Activated T-cell treated with anti-CD3 and anti-CD28 coated beads, Interleukin-2, amount 50 U/mL, for 4 hours (primary cell): ENCODE results near the gene CKM. TPM values are rescaled to one million over a fixed set of nuclear protein-coding genes. Genes with fewer than 3 reads are reported as not detected.
"Not testable (repeated sequence)": the region's sequence is repeated elsewhere in the genome, so short reads cannot be mapped to it uniquely, and the experiment has no call there.

Experiments
- ATAC-seq, 2 donors: fragments of 200-7000 bp; cut with Tn5 transposase; one replicate each; pipeline ENCODE4 v1.10.0; 2021
- DNase-seq: peaks from one replicate; pipeline ENCODE4 v3.0.0-alpha.2; 2020
- H3K27me3 Mint-ChIP-seq: one replicate; pipeline ENCODE4 v1.8.0; 2021; ENCODE audit warnings: low read depth, mixed read lengths
- H3K36me3 Mint-ChIP-seq: one replicate; pipeline ENCODE4 v1.8.0; 2022; ENCODE audit warnings: mixed read lengths; ENCODE audit not compliant: insufficient read depth
- H3K4me1 Mint-ChIP-seq: one replicate; pipeline ENCODE4 v1.8.0; 2021; ENCODE audit warnings: low read depth, mixed read lengths
- H3K4me3 Mint-ChIP-seq: one replicate; pipeline ENCODE4 v1.8.0; 2021; ENCODE audit warnings: mild to moderate bottlenecking, moderate library complexity, mixed read lengths
- H3K9me3 Mint-ChIP-seq: one replicate; pipeline ENCODE4 v1.8.0; 2021; ENCODE audit warnings: mixed read lengths
- total RNA-seq, 3 donors: library from RNA; stranded (reverse); gene quantifications; one replicate each; pipeline ENCODE4 v1.2.1, GENCODE V29; 2021

The CKM gene
- total RNA-seq, 3 donors from 2014 or later, result not detected

- no peaks in the 10 kb centered on the region for H3K36me3 Mint-ChIP-seq
- DNase-seq (no peak), ATAC-seq (peak; percentile 20 to 30)
- peaks cover 4% of the 10 kb centered on the region for H3K4me1 Mint-ChIP-seq
- peaks cover 35% of the 10 kb centered on the region for H3K27me3 Mint-ChIP-seq
- H3K4me3 Mint-ChIP-seq, result no peak overlapping the region
- H3K9me3 Mint-ChIP-seq, result no peaks in the 10 kb centered on the region
These were observed 18.3 kb upstream of the CKM start for GRCh38 chr19:45340899-45341453.

- ATAC-seq (peak; percentile 47 to 65), DNase-seq (peak; percentile 25)
- Mint-ChIP-seq H3K27me3 (peaks cover 32% of the 10 kb centered on the region), H3K4me3 (peak within 1 kb of the TSS; percentile 46), H3K36me3 (no peaks in the 10 kb centered on the region), H3K9me3 (no peaks in the 10 kb centered on the region), H3K4me1 (peaks cover 4% of the 10 kb centered on the region)
These were observed 17.7 kb upstream of the CKM start, which contains the start of gene KLC3 for GRCh38 chr19:45340232-45340898. KLC3 (plus strand) TSS chr19:45340750; CDS start chr19:45345542, 4,792 bp downstream.

DNA sequence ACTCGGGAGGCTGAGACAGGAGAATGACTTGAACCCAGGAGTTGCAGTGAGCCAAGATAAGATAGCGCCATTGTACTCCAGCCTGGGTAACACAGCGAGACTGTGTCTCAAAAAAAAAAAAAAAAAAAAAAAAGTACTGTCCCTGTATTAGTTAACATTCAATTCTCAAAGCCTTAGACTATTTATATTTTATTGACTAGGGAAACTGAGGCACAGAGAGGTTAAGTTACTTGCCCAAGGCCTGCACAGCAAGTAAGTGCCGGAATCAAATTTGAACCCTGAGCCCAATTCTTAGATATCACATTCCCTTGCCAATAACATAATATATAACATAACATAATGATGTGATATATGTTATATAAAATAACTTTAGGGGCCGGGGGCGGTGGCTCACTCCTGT, 17.0 kb upstream of the CKM start:
- no peak overlapping the region for H3K4me3 Mint-ChIP-seq
- no peaks in the 10 kb centered on the region for H3K9me3 Mint-ChIP-seq
- no peaks in the 10 kb centered on the region for H3K36me3 Mint-ChIP-seq
- DNase-seq, result no peak
- no peak for ATAC-seq
- H3K4me1 Mint-ChIP-seq, result peaks cover 4% of the 10 kb centered on the region
- H3K27me3 Mint-ChIP-seq, result peaks cover 28% of the 10 kb centered on the region

- Mint-ChIP-seq H3K4me1 (peaks cover 4% of the 10 kb centered on the region), H3K4me3 (no peak overlapping the region), H3K9me3 (no peaks in the 10 kb centered on the region), H3K27me3 (peaks cover 22% of the 10 kb centered on the region), H3K36me3 (no peaks in the 10 kb centered on the region)
- DNase-seq (no peak), ATAC-seq (no peak)
These were observed 14.1 kb upstream of the CKM start for GRCh38 chr19:45336696-45337251.

GRCh38 chr19:45334881-45335280, 12.2 kb upstream of the CKM start:
- not testable (repeated sequence) for H3K9me3 Mint-ChIP-seq
- peaks cover 18% of the 10 kb centered on the region for H3K27me3 Mint-ChIP-seq

DNA sequence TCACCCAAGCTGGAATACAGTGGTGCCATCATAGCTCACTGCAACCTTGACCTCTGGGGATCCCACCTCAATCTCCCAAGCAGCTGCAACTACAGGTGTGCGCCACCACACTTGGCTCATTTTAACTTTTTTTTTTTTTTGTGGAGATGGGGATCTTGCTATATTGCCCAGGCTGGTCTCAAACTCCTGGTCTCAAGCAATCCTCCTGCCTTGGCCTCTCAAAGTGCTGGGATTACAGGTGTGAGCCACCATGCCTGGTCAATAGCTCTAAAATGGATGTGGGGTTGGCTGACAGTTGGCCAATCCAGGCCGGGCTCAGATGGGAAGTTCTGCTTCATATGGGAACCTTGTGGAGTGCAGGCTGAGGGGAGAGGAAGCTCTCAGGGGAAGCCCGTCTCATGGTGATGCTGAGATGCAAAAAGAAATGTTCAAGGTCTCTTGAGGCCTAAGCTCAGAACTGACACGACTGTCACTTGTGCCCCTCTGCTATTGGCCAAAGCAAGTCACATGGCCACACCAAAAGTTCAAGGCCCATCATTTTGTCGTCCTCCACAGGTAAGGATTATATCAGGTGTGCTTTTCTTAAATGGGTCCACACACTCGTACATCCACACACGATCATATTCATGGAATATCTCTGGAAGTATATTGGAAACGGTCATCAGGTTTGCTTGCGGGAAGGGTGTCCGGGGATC, 11.1 kb upstream of the CKM start:
- DNase-seq (no peak), ATAC-seq (no peak)
- no peaks in the 10 kb centered on the region for H3K4me1 Mint-ChIP-seq
- H3K27me3 Mint-ChIP-seq, result peaks cover 9% of the 10 kb centered on the region
- H3K4me3 Mint-ChIP-seq, result no peak overlapping the region
- H3K36me3 Mint-ChIP-seq, result no peaks in the 10 kb centered on the region
- no peaks in the 10 kb centered on the region for H3K9me3 Mint-ChIP-seq

More at GRCh38 chr19:45334881-45335280, 12.2 kb upstream of the CKM start:
- not testable (repeated sequence) for H3K4me1 Mint-ChIP-seq, H3K4me3 Mint-ChIP-seq, H3K36me3 Mint-ChIP-seq, ATAC-seq, DNase-seq

DNA sequence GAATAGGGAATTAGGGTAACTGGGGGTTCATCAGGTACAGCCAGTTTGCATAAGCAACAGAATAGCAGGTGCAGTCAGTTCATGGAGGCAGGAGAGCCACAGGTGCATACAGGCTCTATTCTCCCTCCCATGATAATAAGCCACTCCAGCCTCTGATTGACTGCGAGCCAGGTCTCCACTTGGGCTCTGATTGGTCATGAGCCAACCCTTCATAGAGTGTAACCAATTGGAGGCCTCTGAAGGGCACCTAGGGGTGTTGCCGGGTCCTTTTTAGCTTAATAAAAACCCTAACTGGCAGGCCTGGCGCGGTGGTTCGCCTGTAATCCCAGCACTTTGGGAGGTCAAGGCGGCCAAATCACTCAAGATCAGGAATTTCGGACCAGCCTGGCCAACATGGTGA, 8.7 kb upstream of the CKM start:
- Mint-ChIP-seq H3K4me1 (no peaks in the 10 kb centered on the region), H3K9me3 (no peaks in the 10 kb centered on the region), H3K27me3 (peaks cover 4% of the 10 kb centered on the region), H3K36me3 (no peaks in the 10 kb centered on the region), H3K4me3 (no peak overlapping the region)
- no peak for DNase-seq
- no peak for ATAC-seq

DNA sequence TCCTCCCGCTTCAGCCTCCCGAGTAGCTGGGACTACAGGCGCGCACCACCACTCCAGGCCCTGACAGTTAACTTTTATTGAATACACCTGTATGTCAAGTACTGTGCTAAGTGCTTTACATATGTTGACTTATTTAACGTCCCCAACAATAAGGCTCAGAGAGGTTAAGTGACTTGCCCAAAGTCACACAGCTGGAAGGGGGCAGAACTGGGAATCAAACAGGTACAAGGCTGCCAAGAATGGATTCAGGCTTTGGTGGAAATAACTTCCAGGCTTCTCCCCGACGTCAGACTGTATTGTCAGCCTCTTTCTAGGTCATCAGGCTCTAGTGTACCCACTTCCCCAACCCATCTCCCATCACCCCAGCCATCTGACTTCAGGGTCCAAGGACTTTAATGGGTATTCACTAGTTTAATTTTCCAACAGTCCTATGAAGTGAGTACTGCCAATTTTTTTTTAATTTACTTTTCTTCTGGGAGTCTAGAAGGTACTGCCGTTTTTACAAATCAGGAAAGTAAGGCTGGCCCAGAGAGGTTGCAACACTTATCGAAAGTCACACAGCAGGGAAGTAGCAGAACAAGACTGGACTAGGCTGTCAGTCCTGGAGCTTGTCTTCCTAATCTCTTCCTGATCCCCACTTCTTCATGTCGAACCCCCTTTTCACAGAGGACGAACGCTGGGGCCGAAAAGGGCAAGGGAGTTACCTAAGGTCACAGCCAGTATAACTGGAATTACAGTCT, 4.9 kb upstream of the CKM start:
- no peaks in the 10 kb centered on the region for H3K4me1 Mint-ChIP-seq
- peaks cover 19% of the 10 kb centered on the region for H3K27me3 Mint-ChIP-seq
- H3K9me3 Mint-ChIP-seq, result no peaks in the 10 kb centered on the region

GRCh38 chr19:45324349-45324907, 1.8 kb upstream of the CKM start:
- no peak for ATAC-seq
- H3K36me3 Mint-ChIP-seq, result no peaks in the 10 kb centered on the region
- peaks cover 29% of the 10 kb centered on the region for H3K27me3 Mint-ChIP-seq
- H3K9me3 Mint-ChIP-seq, result no peaks in the 10 kb centered on the region
- no peak overlapping the region for H3K4me3 Mint-ChIP-seq
- H3K4me1 Mint-ChIP-seq, result no peaks in the 10 kb centered on the region
- DNase-seq, result no peak

More for the DNA sequence above, 4.9 kb upstream of the CKM start:
- Mint-ChIP-seq H3K4me3 (no peak overlapping the region), H3K36me3 (no peaks in the 10 kb centered on the region)
- DNase-seq (no peak), ATAC-seq (no peak)

DNA sequence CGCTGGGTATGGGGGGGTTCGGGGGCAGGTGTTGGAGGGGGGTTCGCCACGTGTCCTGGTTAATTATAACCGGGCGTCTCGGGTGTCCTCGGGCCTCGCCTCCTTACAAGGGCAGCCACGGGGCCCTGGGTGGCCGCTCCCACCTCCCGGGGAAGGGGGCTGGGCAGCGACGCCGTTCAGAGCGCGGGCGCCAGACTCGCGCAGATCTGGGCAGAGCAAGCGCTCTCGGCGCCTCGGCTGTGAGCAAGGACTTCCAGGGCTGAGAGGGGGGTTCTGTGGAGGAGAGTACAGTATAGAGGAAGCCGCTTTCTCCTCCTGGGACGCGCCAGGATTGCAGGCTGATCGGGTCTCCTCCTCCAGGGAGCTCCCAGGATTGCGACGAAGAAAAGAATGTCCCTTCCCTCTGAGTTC, 1.0 kb upstream of the CKM start:
- Mint-ChIP-seq H3K4me1 (no peaks in the 10 kb centered on the region), H3K36me3 (no peaks in the 10 kb centered on the region), H3K4me3 (no peak overlapping the region), H3K9me3 (no peaks in the 10 kb centered on the region), H3K27me3 (peaks cover 32% of the 10 kb centered on the region)
- peak in 1 of 2 donors; percentile 36 for ATAC-seq
- no peak for DNase-seq

DNA sequence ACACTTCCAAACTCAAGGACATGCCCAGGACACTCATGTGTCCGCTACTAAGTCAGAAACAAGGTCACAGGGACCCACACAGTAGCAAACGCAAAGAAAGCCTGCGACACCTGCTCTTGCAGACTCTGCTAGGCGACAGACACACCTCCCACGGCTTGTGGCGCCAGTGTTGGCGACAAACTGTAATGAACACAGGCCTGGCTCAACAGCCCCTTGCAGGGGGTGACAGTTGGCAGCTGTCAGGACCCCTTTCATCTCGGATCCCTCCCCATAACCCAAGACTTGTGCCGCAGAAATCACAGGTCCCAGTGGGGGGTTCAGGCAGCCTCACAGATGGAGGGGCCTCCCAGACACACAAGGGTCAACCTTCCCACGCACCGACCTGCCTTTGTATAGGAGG, 364 bp downstream of the CKM start:
- DNase-seq (no peak), ATAC-seq (no peak)
- H3K4me1 Mint-ChIP-seq, result no peaks in the 10 kb centered on the region
- H3K4me3 Mint-ChIP-seq, result no peak overlapping the region
- no peaks in the 10 kb centered on the region for H3K9me3 Mint-ChIP-seq
- no peaks in the 10 kb centered on the region for H3K36me3 Mint-ChIP-seq
- peaks cover 44% of the 10 kb centered on the region for H3K27me3 Mint-ChIP-seq

GRCh38 chr19:45321848-45322247, 827 bp downstream of the CKM start:
- no peaks in the 10 kb centered on the region for H3K36me3 Mint-ChIP-seq
- ATAC-seq (no peak), DNase-seq (no peak)
- H3K27me3 Mint-ChIP-seq, result peaks cover 46% of the 10 kb centered on the region
- no peak overlapping the region for H3K4me3 Mint-ChIP-seq
- no peaks in the 10 kb centered on the region for H3K9me3 Mint-ChIP-seq
- no peaks in the 10 kb centered on the region for H3K4me1 Mint-ChIP-seq

DNA sequence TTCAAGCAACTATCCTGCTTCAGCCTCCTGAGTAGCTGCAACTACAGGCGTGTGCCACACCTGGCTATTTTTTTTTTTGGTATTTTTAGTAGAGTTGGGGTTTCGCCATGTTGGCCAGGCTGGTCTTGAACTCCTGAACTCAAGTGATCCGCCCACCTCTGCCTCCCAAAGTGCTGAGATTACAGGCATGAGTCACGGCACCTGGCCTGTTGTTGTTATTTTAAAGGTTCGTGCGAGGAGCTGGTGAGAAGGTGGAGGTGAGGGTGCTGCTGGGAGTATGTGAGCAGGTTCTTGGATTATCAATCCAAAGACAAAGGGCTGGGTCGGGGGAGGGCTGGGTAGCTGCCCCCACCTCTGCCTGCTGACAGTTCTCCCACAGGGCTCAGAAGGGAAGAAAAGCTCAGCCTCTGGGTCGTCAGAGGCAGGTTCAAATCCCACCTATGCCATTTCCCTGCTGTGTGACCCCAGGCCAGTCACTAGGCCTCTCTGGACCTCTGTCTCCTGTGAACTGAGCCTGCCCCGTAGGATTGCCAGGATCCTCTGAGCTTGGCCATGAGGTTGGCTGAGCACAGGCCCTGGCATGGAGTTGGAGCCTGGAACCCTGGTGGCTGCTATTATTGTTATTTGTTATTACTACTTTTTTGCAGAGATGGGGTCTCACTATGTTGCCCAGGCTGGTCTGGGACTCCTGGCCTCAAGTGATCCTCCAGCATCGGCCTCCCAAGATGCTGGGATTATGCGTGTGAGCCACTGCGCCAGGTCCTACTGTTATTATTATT, 1.5 kb downstream of the CKM start:
- no peak for DNase-seq
- ATAC-seq, result no peak
- Mint-ChIP-seq H3K36me3 (no peaks in the 10 kb centered on the region), H3K27me3 (peaks cover 47% of the 10 kb centered on the region), H3K4me1 (no peaks in the 10 kb centered on the region), H3K9me3 (no peaks in the 10 kb centered on the region), H3K4me3 (no peak overlapping the region)
